MM.1S (cell line): ENCODE data around the gene AQP3.

Experiments used
- CTCF ChIP-seq: fragments of 300-600 bp; sonication (generic); IDR thresholded peaks from 2 replicates; pipeline ENCODE4 v1.5.1; 2016; ENCODE audit warnings: antibody characterized with exemption, low read length, mixed read lengths
- EZH2 ChIP-seq: fragments of 300-600 bp; sonication (generic); optimal IDR thresholded peaks from 2 replicates; pipeline ENCODE3; 2017; ENCODE audit warnings: low read depth, mild to moderate bottlenecking, antibody characterized with exemption, low read length, mixed read lengths
- EZH2phosphoT487 ChIP-seq: fragments of 300-600 bp; sonication (generic); IDR thresholded peaks from 2 replicates; pipeline ENCODE4 v1.6.1; 2018; ENCODE audit warnings: antibody characterized with exemption, low read length

GRCh38 chr9:33403941-33404787 lies 43.2 kb downstream of the AQP3 start:
- TF ChIP-seq CTCF (no peak), EZH2 (no peak), EZH2phosphoT487 (no peak)
